Endodermal cell (in vitro differentiated cells): ENCODE measurements around the gene LHFPL2. TPM values are rescaled to one million over a fixed set of nuclear protein-coding genes. Genes with fewer than 3 reads are reported as not detected.

ENCODE experiments used
- DNase-seq: peaks from one replicate; pipeline ENCODE4 v3.0.0-alpha.2; 2017
- H3K27ac ChIP-seq: 2 replicates; pipeline ENCODE4 v1.5.1; 2013; ENCODE audit warnings: mild to moderate bottlenecking, low read depth, low read length, moderate library complexity
- H3K27me3 ChIP-seq: 2 replicates; pipeline ENCODE4 v1.6.1; 2013; ENCODE audit warnings: mild to moderate bottlenecking, low read length, moderate library complexity; ENCODE audit not compliant: insufficient read depth, control insufficient read depth, poor library complexity, severe bottlenecking
- H3K36me3 ChIP-seq: 2 replicates; pipeline ENCODE4 v1.7.0; 2013; ENCODE audit warnings: mild to moderate bottlenecking, low read length, moderate library complexity; ENCODE audit not compliant: control insufficient read depth, insufficient read depth
- H3K4me1 ChIP-seq: one replicate; pipeline ENCODE4 v1.7.0; 2013; ENCODE audit warnings: low read length; ENCODE audit not compliant: control insufficient read depth, insufficient read depth
- H3K4me3 ChIP-seq: 2 replicates; pipeline ENCODE4 v1.5.1; 2013; ENCODE audit warnings: mild to moderate bottlenecking, low read length, moderate library complexity
- H3K9ac ChIP-seq: 2 replicates; pipeline ENCODE4 v1.6.1; 2013; ENCODE audit warnings: mild to moderate bottlenecking, low read length, moderate library complexity; ENCODE audit not compliant: poor library complexity, severe bottlenecking; ENCODE audit errors: extremely low read depth
- H3K9me3 ChIP-seq: 2 replicates; pipeline ENCODE4 v1.6.1; 2013; ENCODE audit warnings: mild to moderate bottlenecking, low read length, moderate library complexity; ENCODE audit not compliant: control insufficient read depth
- H3K27ac Mint-ChIP-seq: 2 replicates; pipeline ENCODE4 v1.8.0; 2020; ENCODE audit warnings: mixed read lengths
- H3K27me3 Mint-ChIP-seq: 2 replicates; pipeline ENCODE4 v1.8.0; 2021; ENCODE audit warnings: mild to moderate bottlenecking, mixed read lengths; ENCODE audit not compliant: insufficient read depth
- H3K36me3 Mint-ChIP-seq: 2 replicates; pipeline ENCODE4 v1.8.0; 2020; ENCODE audit warnings: low read depth, mixed read lengths
- H3K4me1 Mint-ChIP-seq: 2 replicates; pipeline ENCODE4 v1.8.0; 2020; ENCODE audit warnings: mixed read lengths
- H3K4me3 Mint-ChIP-seq: 2 replicates; pipeline ENCODE4 v1.8.0; 2020; ENCODE audit warnings: mild to moderate bottlenecking, moderate library complexity, mixed read lengths
- H3K9me3 Mint-ChIP-seq: 2 replicates; pipeline ENCODE4 v1.8.0; 2020; ENCODE audit warnings: mild to moderate bottlenecking, mixed read lengths
- CTCF ChIP-seq: fragments of 200-600 bp; sonication (generic); conservative IDR thresholded peaks from 2 replicates; pipeline ENCODE4 v1.5.0; 2021; ENCODE audit warnings: antibody characterized with exemption, mild to moderate bottlenecking
- WGBS, 2 experiments: methylation state at CpG; one replicate each; pipeline versions ENCODE4 v1.1.5 to v1.1.7; 2013; ENCODE audit warnings: missing lambda C conversion rate in 2 of 2, mixed read lengths in 1 of 2; ENCODE audit not compliant: insufficient coverage in 1 of 2, insufficient read length in 1 of 2; 5-methylcytosine and 5-hydroxymethylcytosine counted together
- total RNA-seq, 2 donors: library from RNA; stranded (reverse); fragmentation: NEBNext Ultra II Directional in 1 of 2; extraction: Animal tissue kit (Norgen Biotek cat#: 25700) in 1 of 2; gene quantifications; 2 replicates in 1 of 2; 3 replicates in 1 of 2; pipeline ENCODE4 v1.2.1, GENCODE V29; 2021

LHFPL2 gene
- total RNA-seq, 2 donors from 2014 or later, result 136 to 238 TPM

DNA sequence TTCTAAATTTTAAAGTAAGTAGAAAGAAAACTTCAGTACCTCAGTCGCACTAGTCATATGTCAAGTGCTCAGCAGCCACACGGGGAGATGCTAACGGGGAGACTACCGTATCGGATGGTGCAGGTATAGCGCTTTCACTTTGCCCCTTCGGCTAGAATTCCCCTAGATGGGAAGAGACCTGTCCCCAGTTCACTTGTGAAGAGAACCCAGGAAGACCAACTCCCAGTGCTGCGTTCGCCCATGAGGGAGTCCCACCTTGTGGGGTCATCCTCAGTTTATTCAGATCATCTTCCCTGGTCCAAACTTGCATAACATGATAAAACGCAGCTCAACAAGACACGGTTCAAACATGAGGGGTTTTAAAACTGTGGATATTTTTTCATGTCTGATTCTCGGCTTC, 87.3 kb downstream of the LHFPL2 start:
- no peaks in the 10 kb centered on the region for H3K27me3 ChIP-seq
- H3K27ac ChIP-seq, result no peak overlapping the region
- H3K27ac Mint-ChIP-seq, result no peak overlapping the region
- no peak for DNase-seq
- H3K9me3 ChIP-seq, result no peaks in the 10 kb centered on the region
- TF ChIP-seq CTCF, result no peak
- no peaks in the 10 kb centered on the region for H3K27me3 Mint-ChIP-seq
- peaks cover 57% of the 10 kb centered on the region for H3K36me3 ChIP-seq
- no peak overlapping the region for H3K4me3 Mint-ChIP-seq
- H3K9ac ChIP-seq, result no peak overlapping the region
- H3K4me3 ChIP-seq, result no peak overlapping the region
- peaks cover 21% of the 10 kb centered on the region for H3K4me1 Mint-ChIP-seq
- no peaks in the 10 kb centered on the region for H3K9me3 Mint-ChIP-seq
- 94 to 95% methylated on average over 12 of the region's 12 CpGs for WGBS, 2 experiments
- peaks cover 52% of the 10 kb centered on the region for H3K36me3 Mint-ChIP-seq
- H3K4me1 ChIP-seq, result peaks cover 8% of the 10 kb centered on the region

DNA sequence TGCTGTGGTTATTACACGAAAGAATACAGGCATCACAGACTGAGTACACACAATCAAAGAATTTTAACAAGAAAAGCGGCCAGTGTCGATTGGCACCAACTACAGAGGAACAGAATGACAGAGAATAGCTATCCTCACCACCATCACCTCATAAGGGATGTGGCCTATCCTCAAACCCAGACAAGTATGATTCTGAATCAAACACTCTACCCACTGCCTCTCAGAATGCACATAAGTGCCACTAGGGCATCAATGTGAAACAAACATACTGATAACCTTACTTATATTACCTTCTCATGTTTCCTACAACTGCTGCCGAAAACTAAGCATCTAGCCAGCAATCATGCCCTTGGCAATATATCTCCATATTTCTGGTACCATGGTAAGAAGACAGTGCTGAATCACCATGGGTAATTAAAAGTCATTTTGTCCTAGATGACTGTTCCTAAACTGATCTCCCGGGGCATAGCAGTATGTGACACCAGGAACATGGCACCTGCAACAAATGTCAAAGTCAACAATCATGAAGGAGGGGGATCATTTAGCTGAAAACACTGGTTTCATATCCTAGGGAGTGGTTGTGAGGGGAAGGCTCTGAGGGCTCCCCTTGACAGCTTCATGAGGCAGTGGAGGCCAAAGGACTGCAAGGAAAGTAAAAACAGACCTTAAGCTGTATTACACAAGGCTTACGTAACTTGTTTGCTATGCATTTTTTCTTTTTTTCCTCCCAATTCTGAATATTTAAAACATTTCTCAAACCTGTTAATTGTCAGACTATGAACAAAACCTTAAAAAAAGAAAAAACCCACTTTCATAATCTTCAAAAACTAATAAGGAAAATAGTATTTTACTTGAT, 88.3 kb downstream of the LHFPL2 start:
- Mint-ChIP-seq H3K4me1 (peaks cover 21% of the 10 kb centered on the region), H3K27me3 (no peaks in the 10 kb centered on the region), H3K9me3 (no peaks in the 10 kb centered on the region), H3K4me3 (no peak overlapping the region), H3K27ac (no peak overlapping the region), H3K36me3 (peaks cover 56% of the 10 kb centered on the region)
- H3K4me3 ChIP-seq, result no peak overlapping the region
- peaks cover 6% of the 10 kb centered on the region for H3K4me1 ChIP-seq
- H3K9ac ChIP-seq, result no peak overlapping the region
- TF ChIP-seq CTCF, result no peak
- H3K27ac ChIP-seq, result no peak overlapping the region
- 89 to 97% methylated on average over 6 of the region's 6 CpGs for WGBS, 2 experiments
- no peaks in the 10 kb centered on the region for H3K9me3 ChIP-seq
- DNase-seq, result no peak
- peaks cover 54% of the 10 kb centered on the region for H3K36me3 ChIP-seq
- no peaks in the 10 kb centered on the region for H3K27me3 ChIP-seq

DNA sequence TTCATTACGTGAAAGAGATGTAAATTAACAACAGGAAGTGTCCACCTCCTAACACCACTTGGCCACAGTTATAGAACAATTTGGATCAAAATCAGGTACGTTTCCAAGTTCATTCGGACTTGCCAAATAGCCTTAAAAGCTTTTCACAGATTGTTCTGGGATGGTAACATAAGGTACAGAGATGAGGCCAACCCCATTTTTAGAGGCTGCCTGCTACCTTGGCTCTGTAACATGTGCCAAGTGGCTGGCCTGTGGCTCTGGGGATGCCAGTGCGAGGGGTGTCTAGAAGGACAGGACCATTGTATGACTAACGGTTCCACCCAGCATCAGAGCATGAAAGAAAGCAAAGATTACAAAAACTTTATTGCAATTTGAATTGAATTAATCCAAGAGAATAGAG, 91.0 kb downstream of the LHFPL2 start:
- no peak for DNase-seq
- Mint-ChIP-seq H3K4me3 (no peak overlapping the region), H3K9me3 (no peaks in the 10 kb centered on the region), H3K27ac (no peak overlapping the region), H3K36me3 (peaks cover 51% of the 10 kb centered on the region), H3K4me1 (peaks cover 11% of the 10 kb centered on the region), H3K27me3 (no peaks in the 10 kb centered on the region)
- Histone ChIP-seq H3K9ac (no peak overlapping the region), H3K27me3 (no peaks in the 10 kb centered on the region), H3K4me1 (peaks cover 3% of the 10 kb centered on the region), H3K4me3 (no peak overlapping the region), H3K27ac (no peak overlapping the region), H3K36me3 (peaks cover 54% of the 10 kb centered on the region), H3K9me3 (no peaks in the 10 kb centered on the region)
- 94 to 100% methylated on average over 2 to 5 of the region's 5 CpGs for WGBS, 2 experiments
- TF ChIP-seq CTCF, result no peak
